Chondrocyte (in vitro differentiated cells): ENCODE results near the gene WARS2. TPM values are rescaled to one million over a fixed set of nuclear protein-coding genes. Genes with fewer than 3 reads are reported as not detected.

ENCODE experiments used
- DNase-seq: peaks from one replicate; pipeline ENCODE4 v3.0.0; 2021; ENCODE audit warnings: mixed read lengths, low spot score
- H3K27ac Mint-ChIP-seq: one replicate; pipeline ENCODE4 v1.8.0; 2021; ENCODE audit warnings: mild to moderate bottlenecking, moderate library complexity, mixed read lengths; ENCODE audit not compliant: unreplicated experiment
- H3K27me3 Mint-ChIP-seq: 2 replicates; pipeline ENCODE4 v1.8.0; 2021; ENCODE audit warnings: low read depth, mixed read lengths
- H3K36me3 Mint-ChIP-seq: 2 replicates; pipeline ENCODE4 v1.8.0; 2021; ENCODE audit warnings: low read depth, mixed read lengths
- H3K4me1 Mint-ChIP-seq: 2 replicates; pipeline ENCODE4 v1.8.0; 2021; ENCODE audit warnings: low read depth, mild to moderate bottlenecking, mixed read lengths
- H3K4me3 Mint-ChIP-seq: one replicate; pipeline ENCODE4 v1.8.0; 2021; ENCODE audit warnings: mild to moderate bottlenecking, moderate library complexity, mixed read lengths; ENCODE audit not compliant: unreplicated experiment
- H3K9me3 Mint-ChIP-seq: 2 replicates; pipeline ENCODE4 v1.8.0; 2021; ENCODE audit warnings: low read depth, mixed read lengths
- long read RNA-seq: library from polyadenylated mRNA; stranded (forward); transcript quantifications from one replicate; pipeline ENCODE4 v2.0.0, GENCODE V29; 2021
- total RNA-seq: library from RNA; stranded (reverse); gene quantifications from 3 replicates; pipeline ENCODE4 v1.2.1, GENCODE V29; 2021
- TF ChIP-seq, protein P1 (sequence below): fragments of 200-600 bp; sonication (generic); IDR thresholded peaks from 2 replicates; pipeline ENCODE4 v1.5.0; 2021; ENCODE audit warnings: antibody characterized with exemption, mild to moderate bottlenecking, moderate library complexity

Gene WARS2
- 9.0 to 12.4 TPM (median 9.4 TPM) in 3 replicates for total RNA-seq
- long read RNA-seq, transcript WARS2-201 (6 exons, 2,800 nt) = major isoform, 10 of 13 reads
- long read RNA-seq, partial matches to known transcripts = 0 of 13 reads
- long read RNA-seq, other reads (novel, unspliced or antisense) = 2 of 13 reads

DNA sequence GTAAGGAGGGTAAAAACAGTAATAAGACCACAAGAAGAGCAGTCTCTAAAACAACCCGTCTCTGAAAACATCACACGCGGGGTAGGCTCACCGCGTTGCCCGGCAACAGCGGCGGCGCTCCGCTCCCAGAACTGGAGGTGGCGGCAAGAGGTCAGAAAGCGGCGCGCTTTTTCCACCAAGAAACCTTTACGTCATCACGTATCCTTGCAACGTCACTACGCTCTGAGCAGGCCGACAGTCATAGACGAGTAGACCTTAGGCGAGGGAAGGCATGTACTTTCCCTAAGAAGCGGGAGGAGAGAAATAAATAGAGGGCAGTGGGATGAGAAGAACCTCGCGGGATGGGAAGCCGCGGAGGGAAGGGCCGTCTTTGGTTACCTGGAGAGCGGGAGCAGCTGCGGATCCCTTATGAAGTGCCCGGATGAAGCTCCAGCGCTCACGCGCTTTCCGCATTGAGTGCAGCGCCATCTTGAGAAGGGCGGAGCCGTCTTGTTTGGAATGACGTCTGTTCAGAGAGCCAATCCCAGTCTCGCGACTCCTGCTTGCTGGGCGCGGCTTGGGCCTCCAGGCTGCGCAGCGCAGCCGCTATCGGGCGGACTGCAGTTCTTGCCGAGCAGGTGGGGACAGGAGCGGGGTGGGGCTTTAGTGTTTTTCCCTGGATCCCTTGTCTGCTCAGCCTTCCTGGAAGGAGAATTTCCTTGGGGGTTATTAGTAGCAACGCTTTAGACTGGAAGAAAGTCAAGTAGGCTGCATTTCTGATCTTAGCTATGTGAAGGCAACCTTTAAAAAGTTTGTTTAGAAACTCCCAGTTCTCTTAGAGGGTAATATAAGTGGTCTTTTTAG lies at the start of gene WARS2:
Gene WARS2 (minus strand): TSS at position 477 of the 843 bp plus-strand sequence. CDS start 9 bp downstream, at position 468.
- H3K4me1 Mint-ChIP-seq = peaks cover 5% of the 10 kb centered on the region
- H3K4me3 Mint-ChIP-seq = no peak within 1 kb of the TSS
- H3K27me3 Mint-ChIP-seq = no peaks in the 10 kb centered on the region
- H3K36me3 Mint-ChIP-seq = no peaks in the 10 kb centered on the region
- DNase-seq = peak; percentile 97
- TF ChIP-seq, protein P1, sequence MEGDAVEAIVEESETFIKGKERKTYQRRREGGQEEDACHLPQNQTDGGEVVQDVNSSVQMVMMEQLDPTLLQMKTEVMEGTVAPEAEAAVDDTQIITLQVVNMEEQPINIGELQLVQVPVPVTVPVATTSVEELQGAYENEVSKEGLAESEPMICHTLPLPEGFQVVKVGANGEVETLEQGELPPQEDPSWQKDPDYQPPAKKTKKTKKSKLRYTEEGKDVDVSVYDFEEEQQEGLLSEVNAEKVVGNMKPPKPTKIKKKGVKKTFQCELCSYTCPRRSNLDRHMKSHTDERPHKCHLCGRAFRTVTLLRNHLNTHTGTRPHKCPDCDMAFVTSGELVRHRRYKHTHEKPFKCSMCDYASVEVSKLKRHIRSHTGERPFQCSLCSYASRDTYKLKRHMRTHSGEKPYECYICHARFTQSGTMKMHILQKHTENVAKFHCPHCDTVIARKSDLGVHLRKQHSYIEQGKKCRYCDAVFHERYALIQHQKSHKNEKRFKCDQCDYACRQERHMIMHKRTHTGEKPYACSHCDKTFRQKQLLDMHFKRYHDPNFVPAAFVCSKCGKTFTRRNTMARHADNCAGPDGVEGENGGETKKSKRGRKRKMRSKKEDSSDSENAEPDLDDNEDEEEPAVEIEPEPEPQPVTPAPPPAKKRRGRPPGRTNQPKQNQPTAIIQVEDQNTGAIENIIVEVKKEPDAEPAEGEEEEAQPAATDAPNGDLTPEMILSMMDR = no peak
- H3K27ac Mint-ChIP-seq = no peak within 1 kb of the TSS
- no peaks in the 10 kb centered on the region for H3K9me3 Mint-ChIP-seq

- Mint-ChIP-seq H3K27ac (peak overlapping the region; percentile 82), H3K9me3 (peaks cover 15% of the 10 kb centered on the region), H3K4me1 (peaks cover 9% of the 10 kb centered on the region), H3K4me3 (no peak overlapping the region), H3K27me3 (no peaks in the 10 kb centered on the region), H3K36me3 (peaks cover 3% of the 10 kb centered on the region)
- TF ChIP-seq, protein P1 = no peak
- DNase-seq = no peak
Measured at GRCh38 chr1:119188926-119189325, 48.5 kb upstream of the WARS2 start.

GRCh38 chr1:119187416-119187815 lies 47.0 kb upstream of the WARS2 start:
- Mint-ChIP-seq H3K27ac (no peak overlapping the region), H3K4me3 (no peak overlapping the region), H3K27me3 (no peaks in the 10 kb centered on the region), H3K36me3 (peaks cover 3% of the 10 kb centered on the region), H3K9me3 (peaks cover 15% of the 10 kb centered on the region), H3K4me1 (peaks cover 9% of the 10 kb centered on the region)
- TF ChIP-seq, protein P1 = no peak
- DNase-seq = no peak

DNA sequence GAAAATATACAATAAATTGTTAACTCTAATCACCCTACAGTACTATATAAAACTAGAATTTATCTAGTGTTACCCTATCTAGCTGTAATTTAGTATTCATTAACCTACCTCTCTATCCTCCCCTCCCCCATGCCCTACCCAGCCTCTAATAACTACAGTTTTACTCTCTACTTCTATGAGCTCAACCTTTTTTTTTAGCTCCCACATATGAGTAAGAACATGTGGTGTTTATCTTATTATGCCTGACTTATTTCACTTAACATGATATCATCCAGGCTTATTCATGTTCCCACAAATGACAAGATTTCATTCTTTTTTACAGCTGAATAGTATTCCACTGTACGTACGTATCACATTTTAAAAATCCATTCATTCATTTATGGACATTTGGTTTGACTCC lies 46.0 kb upstream of the WARS2 start:
- no peak for DNase-seq
- Mint-ChIP-seq H3K9me3 (peaks cover 15% of the 10 kb centered on the region), H3K36me3 (peaks cover 3% of the 10 kb centered on the region), H3K4me3 (no peak overlapping the region), H3K4me1 (peaks cover 9% of the 10 kb centered on the region), H3K27ac (no peak overlapping the region), H3K27me3 (no peaks in the 10 kb centered on the region)
- TF ChIP-seq, protein P1 = no peak

- Mint-ChIP-seq H3K4me3 (no peak overlapping the region), H3K4me1 (peaks cover 9% of the 10 kb centered on the region), H3K27ac (no peak overlapping the region), H3K36me3 (peaks cover 5% of the 10 kb centered on the region), H3K27me3 (no peaks in the 10 kb centered on the region), H3K9me3 (peaks cover 15% of the 10 kb centered on the region)
- no peak for DNase-seq
- TF ChIP-seq, protein P1 = peak; percentile 47
Measured at GRCh38 chr1:119184972-119185371, 44.5 kb upstream of the WARS2 start.
